Prostate gland (tissue), 2 donors: Measurements from ENCODE around the gene DROSHA.

Experiments used
- CTCF ChIP-seq, 4 experiments: fragments of 200-600 bp in 2 of 4; fragments of 450-650 bp in 2 of 4; sonication (generic) in 2 of 4; IDR thresholded peaks; 1 replicate in 3 of 4; 2 replicates in 1 of 4; pipeline ENCODE4 v1.5.1; 2016 to 2019; ENCODE audit warnings: antibody characterized with exemption in 4 of 4, mild to moderate bottlenecking in 2 of 4, moderate library complexity in 2 of 4
- POLR2AphosphoS5 ChIP-seq: sonication (generic); formaldehyde crosslinking; IDR thresholded peaks from one replicate; pipeline ENCODE4 v1.6.1; 2017; ENCODE audit warnings: antibody characterized with exemption

DNA sequence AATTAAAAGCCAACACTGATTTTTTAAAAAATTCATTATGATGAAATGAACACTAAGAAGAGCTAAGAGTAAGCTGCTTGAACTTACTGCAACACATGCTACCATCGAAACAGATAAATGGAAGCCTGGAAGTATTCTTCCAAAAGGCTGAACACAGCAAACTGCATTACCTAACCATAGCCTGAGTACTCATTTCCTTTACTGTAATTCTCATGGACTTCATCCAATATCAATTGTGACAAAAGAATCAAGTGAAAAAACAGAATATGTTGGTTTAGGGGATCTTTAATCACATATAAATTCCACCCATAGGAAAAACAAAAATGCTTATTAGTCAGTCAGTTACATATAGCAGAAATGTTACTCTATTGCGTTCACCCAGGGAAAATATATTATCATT is 68.5 kb downstream of the DROSHA start:
- TF ChIP-seq CTCF (IDR thresholded peaks at IDR 0.05) (no peak), POLR2AphosphoS5 (no peak)
